Putamen (tissue), 1 donor: ENCODE measurements around the gene SLC6A18.
"Not testable (repeated sequence)": the region's sequence is repeated elsewhere in the genome, so short reads cannot be mapped to it uniquely, and the experiment has no call there.

Source experiments
- DNase-seq: peaks from one replicate; pipeline ENCODE4 v3.0.0-alpha.2; 2016; ENCODE audit warnings: low spot score

SLC6A18 gene

DNA sequence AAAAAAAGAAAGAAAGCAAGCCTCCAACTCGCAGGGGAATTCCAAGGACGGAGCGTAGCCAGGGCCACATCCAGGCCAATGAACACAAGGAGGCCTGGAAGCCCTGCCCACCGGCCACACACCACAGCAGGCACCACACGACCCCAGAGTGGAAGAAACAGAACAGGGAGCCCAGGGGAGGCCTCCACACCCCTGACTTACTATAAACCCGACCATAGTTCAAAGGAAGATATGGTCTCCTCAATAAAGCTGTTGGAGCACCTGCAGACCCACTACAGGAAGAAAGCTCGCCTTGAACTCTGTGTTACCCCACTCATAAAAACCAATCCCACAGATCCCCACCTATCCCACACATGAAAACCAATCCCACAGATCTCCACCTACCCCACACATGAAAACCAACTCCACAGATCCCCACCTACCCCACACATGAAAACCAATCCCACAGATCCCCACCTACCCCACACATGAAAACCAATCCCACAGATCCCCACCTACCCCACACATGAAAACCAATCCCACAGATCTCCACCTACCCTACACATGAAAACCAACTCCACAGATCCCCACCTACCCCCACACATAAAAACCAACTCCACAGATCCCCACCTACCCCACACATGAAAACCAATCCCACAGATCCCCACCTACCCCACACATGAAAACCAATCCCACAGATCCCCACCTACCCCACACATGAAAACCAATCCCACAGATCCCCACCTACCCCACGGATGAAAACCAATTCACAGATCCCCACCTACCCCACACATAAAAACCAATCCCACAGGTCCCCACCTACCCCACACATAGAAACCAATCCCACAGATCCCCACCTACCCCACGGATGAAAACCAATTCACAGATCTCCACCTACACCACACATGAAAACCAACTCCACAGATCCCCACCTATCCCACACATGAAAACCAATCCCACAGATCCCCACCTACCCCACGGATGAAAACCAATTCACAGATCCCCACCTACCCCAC, 50.5 kb downstream of the SLC6A18 start:
- DNase-seq = not testable (repeated sequence)

DNA sequence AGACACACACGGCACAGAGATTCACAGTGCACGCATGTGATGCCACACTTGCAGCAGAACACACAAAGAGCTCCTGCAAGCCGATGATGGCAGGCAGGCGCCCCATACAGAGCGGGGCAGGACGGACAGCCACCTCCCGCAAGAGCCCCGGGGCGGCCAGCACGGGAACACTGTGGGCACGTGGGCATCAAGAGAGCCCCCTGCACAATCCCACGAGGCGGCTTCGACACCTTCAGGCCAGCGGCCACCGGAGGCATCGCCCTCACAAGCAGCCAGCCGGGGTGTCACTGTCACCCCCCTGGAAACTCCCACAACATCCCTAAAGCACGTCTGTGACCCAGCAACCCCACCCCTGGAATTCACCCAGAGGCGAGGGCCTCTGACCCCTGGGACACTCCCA, 51.7 kb downstream of the SLC6A18 start:
- no peak for DNase-seq

DNA sequence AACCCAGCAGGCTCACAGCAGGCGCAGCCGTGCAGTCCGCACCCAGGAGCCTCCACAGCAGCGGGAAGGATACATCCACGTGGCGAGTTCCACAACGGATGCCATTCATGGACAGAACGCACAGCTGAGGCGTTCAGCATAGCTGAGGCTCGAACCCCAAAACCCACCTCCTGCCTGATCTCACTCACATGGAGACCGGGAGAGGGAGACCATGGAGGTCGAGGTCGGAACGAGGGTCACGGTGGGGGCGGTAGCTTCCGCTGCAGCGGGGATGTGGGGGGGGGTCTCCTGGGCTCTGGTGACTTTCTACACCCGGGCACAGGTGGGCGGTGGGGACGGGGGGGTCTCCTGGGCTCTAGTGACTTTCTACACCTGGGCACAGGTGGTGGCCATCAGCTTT, 52.1 kb downstream of the SLC6A18 start:
- DNase-seq = no peak

DNA sequence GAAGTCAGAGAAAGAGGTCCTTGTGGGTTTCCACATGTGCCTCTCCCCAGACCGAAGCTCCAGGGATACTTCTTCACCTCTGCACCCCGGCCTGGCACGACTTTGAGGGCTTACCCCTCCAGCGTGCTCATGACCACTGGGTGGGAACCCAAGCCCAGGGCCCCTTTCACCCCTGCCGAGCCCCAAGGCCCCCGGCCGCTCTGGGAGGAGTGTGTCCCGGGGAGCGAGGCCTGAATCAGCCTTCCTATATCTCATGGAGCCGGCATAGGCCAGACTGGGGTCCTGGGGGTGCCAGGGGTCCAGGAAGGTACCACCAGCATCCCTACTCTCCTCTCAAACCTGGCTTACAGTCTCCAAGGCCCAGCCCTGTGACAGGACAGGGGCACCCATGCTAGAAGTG, 52.6 kb downstream of the SLC6A18 start:
- DNase-seq = no peak

DNA sequence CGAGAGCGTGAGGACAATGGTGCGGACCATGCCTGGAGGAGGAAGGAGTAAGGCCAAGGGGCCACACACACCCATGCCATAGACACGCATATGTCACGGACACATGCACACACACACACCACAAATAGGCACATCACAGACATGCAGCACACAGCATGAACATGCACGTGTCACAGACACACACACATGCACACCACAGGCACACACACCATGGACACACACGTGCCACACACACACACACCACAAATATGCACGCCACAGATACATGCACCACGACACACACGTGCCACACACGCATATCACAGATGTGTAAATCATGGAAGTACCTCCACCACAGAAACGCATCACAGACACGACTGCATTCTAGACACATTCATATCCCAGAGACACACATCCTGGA, 53.0 kb downstream of the SLC6A18 start:
- DNase-seq = no peak

DNA sequence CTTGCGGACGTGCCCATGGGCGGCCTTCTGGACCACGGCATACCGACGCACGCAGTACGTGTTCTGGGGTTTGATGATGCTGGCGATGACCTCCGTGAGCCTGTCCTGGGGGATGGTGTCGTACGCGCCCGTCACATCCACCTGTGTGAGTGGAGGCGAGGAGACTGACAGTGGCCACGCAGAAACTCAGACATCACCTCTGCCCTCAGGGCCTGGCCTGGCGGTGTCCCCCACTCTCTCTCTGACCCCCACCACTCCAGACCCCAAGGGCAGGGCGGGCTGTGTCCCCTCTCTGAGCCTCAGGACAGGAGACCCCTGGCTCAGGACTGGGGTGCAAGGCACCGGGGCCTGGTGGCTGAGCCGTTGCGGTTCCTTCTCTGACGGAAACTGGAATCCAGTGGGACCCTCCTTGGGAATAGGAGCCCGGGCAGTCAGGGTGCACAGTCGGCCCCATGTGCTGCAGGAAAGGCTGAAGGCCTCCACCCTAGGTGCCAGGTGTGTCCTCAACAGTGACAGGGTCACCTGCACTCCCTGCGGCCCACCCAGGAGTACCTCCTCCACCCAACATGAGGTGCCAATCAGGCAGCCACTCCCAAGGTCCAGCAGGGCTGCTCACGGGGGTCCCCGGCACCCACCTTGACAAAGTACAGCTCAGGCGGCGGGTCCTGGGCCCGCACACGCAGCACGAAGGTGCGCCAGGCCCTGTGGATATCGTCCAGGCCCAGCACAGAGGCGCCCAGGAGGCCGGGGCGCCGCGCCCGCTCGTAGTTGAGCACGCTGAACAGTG, 53.7 kb downstream of the SLC6A18 start:
- no peak for DNase-seq

DNA sequence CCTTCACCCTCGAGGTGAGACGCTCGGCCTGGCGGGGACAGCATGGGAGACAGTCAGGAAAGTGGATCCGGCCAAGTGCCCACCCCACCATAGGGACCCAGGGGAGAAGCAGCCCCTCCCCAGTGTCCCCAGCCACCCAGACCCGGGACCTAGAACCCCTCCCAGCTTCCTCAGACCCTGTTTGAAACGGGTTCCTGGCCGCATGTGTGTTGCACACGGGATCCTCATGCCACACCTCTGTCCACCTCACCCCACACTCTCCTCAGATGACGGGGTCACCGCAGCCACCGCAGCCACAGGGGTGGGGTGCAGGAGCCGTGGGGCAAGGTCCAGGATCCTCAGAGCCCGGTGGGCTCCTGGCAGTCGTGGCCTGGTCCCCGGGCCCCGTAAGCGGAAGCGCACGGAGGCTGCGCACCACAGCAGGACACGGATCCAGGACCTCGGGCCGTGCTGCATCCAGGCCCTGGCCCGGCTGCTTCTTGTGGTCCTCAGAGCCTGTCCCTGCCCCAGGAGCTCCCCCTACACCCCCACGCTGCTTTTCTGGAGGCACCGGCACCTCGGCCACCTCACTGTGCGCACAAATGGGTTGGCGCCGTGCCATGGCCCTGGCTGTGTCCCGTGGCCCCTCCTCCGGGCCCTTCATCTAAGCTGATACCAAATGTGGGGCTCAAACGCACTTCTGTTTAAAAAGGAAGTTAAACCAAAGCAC, 54.4 kb downstream of the SLC6A18 start:
- DNase-seq = no peak

DNA sequence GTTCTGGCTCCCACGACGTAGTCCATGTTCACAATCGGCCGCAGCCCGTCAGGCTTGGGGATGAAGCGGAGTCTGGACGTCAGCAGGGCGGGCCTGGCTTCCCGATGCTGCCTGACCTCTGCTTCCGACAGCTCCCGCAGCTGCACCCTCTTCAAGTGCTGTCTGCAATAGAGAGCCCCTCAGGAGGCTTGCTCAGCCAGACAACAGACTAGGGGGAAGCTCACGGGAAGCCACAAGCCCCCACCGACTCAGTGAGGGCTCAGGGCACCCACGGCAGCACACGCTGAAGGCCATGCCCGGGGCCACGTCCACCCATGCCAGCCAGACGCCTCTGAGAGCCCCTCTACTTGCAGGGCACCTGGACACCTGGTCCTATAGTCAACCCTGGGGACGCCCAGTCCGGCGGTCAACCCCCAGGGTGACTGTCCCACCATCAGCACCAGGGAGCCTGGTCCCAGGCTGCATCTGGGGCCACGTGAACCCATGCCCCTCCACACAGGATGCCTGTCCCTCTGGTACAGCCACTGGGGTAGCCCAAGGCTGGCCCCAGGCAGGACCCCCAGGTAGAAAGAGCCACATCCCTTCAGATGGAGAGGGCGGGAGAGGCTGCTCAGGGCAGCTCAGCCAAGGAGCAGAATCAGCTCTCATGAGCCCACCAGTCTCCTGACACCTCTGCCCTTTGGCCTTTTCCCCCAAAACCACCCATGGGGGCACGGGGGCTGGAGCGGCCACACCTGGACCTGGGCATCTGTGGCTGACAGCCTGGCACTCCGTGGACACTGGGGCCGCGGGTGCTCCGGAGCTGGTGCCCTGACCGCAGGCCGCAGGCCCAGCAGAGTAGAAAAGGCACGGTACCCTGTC, 55.2 kb downstream of the SLC6A18 start:
- DNase-seq = no peak

DNA sequence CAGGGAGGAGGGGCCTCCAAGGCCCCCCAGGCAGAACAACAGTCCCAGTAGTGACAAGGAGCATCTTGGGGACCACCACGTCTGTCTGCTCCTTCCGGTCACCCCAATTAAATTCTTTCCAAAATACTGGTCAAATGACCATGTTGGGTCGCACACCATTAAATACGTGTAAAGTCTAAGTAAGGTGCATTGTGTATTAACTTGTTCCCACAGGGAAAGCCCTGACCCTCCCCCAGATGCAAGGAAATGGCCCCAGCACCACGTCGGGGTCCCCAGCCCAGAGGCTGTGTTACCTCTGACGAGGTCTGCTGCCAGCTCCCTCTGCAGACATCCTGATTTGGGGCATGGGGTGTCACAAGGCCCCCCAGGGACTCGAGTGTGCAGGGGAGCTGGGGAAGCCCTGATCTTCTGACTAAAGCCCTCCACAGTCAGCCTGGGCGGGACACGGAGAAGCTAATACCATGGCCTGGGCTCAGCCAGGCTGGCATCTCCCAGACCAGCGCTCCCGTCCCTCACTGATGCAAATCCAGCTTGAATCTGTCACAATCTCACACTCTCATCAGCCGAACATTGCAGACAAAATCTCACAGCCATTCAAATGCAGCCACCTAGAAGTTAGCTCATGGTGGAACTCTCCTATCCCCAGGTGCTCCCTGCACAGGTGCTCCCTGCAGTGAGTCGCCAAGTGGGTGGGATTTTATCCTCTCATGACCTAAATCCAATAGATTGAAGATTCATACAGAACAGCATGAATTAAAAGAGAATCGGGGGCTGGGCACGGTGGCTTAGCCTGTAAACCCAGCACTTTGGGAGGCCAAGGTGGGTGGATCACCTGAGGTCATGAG, 56.1 kb downstream of the SLC6A18 start:
- no peak for DNase-seq

DNA sequence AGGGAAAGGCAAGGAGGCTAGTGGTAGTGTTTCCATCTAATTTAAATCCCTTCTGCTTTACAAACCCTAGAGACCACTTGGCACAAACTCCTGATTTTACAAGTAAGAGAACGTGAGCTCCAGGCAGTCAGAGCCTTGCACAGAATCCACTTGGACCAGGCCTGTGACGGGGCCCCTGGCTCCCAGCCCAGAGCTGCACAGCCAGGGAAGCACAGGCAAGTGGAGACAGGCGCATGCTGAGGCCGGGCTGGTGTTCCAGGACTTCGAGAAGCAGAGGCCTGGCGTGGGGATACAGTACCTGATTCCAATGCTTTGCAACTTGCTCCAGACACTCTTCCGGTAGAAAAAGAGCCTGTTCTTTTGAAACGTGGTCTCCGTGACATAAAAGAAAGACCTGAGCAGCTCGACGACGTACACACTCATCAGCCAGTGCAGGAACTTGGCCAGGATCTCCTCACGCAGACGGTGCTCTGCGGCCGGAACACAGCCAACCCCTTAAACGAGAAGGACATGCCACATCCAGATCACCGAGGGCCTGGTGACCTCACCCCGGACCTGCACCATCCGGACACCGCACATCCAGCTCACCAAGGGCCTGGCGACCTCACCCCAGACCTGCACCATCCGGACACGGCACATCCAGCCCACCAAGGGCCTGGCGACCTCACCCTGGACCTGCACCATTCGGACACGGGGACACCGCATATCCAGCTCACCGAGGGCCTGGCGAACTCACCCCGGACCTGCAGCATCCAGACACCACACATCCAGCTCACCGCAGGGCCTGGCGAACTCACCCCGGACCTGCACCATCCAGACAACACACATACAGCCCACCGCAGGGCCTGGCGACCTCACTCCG, 57.2 kb downstream of the SLC6A18 start:
- no peak for DNase-seq

DNA sequence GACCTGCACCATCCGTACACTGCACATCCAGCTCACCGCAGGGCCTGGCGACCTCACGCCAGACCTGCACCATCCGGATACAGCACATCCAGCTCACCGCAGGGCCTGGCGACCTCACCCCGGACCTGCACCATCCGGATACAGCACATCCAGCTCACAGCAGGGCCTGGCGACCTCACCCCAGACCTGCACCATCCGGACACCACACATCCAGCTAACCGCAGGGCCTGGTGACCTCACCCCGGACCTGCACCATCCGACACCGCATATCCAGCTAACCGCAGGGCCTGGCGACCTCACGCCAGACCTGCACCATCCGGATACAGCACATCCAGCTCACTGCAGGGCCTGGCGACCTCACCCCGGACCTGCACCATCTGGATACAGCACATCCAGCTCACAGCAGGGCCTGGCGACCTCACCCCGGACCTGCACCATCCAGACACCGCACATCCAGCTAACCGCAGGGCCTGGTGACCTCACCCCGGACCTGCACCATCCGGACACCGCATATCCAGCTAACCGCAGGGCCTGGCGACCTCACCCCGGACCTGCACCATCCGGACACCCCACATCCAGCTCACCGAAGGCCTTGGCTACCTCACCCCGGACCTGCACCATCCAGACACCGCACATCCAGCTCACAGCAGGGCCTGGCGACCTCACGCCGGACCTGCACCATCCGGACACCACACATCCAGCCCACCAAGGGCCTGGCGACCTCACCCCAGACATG, 58.0 kb downstream of the SLC6A18 start:
- not testable (repeated sequence) for DNase-seq

DNA sequence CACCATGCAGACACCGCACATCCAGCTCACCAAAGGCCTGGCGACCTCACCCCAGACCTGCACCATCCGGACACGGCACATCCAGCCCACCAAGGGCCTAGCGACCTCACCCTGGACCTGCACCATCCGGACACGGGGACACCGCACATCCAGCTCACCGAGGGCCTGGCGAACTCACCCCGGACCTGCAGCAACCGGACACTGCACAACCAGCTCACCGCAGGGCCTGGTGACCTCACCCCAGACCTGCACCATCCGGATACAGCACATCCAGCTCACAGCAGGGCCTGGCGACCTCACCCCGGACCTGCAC, 58.5 kb downstream of the SLC6A18 start:
- not testable (repeated sequence) for DNase-seq

DNA sequence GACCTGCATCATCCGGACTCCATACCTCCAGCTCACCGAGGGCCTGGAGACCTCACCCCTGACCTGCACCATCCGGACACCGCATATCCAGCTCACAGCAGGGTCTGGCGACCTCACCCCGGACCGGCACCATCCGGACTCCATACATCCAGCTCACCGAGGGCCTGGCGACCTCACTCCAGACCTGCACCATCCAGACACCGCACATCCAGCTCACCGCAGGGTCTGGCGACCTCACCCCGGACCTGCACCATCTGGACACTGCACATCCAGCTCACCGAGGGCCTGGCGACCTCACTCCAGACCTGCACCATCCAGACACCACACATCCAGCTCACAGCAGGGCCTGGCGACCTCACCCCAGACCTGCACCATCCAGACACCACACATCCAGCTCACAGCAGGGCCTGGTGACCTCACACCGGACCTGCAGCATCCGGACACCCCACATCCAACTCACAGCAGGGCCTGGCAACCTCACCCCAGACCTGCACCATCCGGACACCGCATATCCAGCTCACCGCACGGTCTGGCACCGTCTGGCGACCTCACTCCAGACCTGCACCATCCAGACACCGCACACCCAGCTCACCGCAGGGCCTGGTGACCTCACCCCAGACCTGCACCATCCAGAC, 59.3 kb downstream of the SLC6A18 start:
- not testable (repeated sequence) for DNase-seq

DNA sequence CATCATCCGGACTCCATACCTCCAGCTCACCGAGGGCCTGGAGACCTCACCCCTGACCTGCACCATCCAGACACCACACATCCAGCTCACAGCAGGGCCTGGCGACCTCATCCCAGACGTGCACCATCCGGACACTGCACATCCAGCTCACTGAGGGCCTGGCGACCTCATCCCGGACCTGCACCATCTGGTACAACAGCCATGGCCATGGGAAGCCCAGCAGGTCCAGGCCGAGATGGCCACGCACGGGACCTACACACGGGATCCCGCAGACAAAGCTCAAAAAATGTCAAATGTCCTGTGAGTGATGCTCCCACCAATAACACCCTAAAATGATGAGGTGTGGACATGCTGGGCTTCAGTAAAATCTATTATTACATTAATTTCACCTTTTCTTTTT, 60.0 kb downstream of the SLC6A18 start:
- DNase-seq = no peak

DNA sequence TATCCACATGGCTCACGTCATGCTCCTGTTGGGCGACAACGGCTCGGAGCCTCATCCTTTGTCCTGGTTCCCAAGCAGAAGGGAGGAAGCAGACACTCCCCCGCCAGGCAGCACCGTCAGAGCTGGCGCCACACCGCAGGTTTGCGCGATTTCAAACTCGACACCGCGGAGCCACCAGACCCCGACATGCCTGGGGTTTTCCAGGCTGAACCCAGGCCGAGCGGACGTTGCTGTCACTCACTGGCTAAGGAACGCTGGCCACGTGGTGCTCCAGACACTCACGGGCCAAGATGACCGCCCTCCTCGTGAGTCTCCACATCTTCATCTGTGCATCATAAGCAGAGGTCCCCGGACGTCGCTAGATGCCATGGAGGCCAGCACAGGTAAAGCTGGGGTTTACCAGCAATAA, 60.7 kb downstream of the SLC6A18 start:
- no peak for DNase-seq

DNA sequence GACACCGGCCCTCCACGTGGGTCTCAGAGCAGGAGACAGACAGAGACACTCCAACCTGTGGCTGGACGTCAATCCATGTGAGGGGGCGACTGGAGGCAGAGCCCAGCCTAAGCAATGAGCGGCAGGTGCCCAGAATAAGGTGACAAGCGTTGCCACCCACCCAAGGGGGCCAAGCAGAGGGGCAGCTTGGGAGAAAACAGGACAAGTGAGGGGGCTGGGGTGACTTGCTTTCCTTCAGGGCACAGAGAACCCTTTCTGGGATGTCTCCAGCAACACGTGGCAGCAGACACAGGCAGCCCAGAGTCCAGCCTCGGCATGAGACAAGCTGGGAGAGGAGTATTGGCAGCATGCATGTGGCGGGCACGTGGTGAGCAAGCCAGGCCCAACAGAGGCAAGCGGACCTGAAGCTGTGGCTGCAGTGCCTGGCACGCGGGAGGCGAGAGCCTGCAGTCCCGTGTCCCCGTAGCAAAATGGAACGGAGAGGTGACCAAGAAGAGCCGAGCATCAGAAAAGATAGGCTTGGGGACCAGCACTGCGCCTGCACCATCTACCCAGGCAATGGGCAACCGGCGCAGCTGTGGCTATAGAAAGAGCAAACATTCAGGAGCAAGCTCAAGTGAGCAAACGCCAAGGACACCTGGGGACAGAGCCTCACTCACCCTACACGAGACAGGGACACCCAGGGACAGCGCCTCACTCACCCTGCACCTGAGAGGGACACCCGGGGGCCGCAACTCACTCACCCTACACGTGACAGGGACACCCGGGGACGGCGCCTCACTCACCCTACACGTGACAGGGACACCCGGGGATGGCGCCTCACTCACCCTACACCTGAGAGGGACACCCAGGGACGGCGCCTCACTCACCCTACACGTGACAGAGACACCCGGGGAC, 63.5 kb downstream of the SLC6A18 start:
- no peak for DNase-seq

DNA sequence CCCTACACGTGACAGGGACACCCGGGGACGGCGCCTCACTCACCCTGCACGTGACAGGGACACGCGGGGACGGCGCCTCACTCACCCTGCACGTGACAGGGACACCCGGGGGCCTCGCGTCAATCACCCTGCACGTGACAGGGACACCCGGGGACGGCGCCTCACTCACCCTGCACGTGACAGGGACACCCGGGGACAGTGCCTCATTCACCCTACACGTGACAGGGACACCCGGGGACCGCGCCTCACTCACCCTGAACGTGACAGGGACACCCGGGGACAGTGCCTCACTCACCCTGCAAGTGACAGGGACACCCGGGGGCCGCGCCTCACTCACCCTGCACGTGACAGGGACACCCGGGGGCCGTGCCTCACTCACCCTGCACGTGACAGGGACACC, 64.4 kb downstream of the SLC6A18 start:
- not testable (repeated sequence) for DNase-seq
